Pulmonary artery endothelial cell (primary cell): Measurements from ENCODE around the gene GMPPA. TPM values are rescaled to one million over a fixed set of nuclear protein-coding genes. Genes with fewer than 3 reads are reported as not detected.

Source experiments
- DNase-seq: peaks from one replicate; pipeline ENCODE4 v3.0.0-alpha.2; 2011; ENCODE audit warnings: low read depth, low spot score
- total RNA-seq: library from RNA; depleted of rRNA; stranded (reverse); fragments of >200 nt; gene quantifications from 2 replicates; pipeline ENCODE4 v1.2.3, GENCODE V29; 2014

GMPPA gene
- total RNA-seq, 1 donor from 2014 or later = 44.5 TPM

GRCh38 chr2:219484343-219485200, 14.1 kb upstream of the GMPPA start:
- no peak for DNase-seq

GRCh38 chr2:219485201-219485580, 13.5 kb upstream of the GMPPA start:
- no peak for DNase-seq

GRCh38 chr2:219486380-219486959, 12.2 kb upstream of the GMPPA start:
- DNase-seq = no peak

- no peak for DNase-seq
Observed at GRCh38 chr2:219488149-219488843, 10.4 kb upstream of the GMPPA start.

GRCh38 chr2:219488844-219489194, 9.9 kb upstream of the GMPPA start:
- DNase-seq = no peak

GRCh38 chr2:219489315-219489714, 9.4 kb upstream of the GMPPA start:
- DNase-seq = no peak

- DNase-seq = no peak
Observed at GRCh38 chr2:219490186-219490585, 8.5 kb upstream of the GMPPA start.

GRCh38 chr2:219490600-219491130, 8.0 kb upstream of the GMPPA start:
- DNase-seq = no peak

GRCh38 chr2:219491278-219491963, 7.3 kb upstream of the GMPPA start:
- DNase-seq = no peak

- no peak for DNase-seq
Observed at GRCh38 chr2:219492575-219492974, 6.1 kb upstream of the GMPPA start.

- DNase-seq = no peak
Observed at GRCh38 chr2:219493086-219493485, 5.6 kb upstream of the GMPPA start.

GRCh38 chr2:219494952-219495530, 3.6 kb upstream of the GMPPA start:
- no peak for DNase-seq

- peak; percentile 32 for DNase-seq
Observed at GRCh38 chr2:219495531-219496122, 3.1 kb upstream of the GMPPA start.

- no peak for DNase-seq
Observed at GRCh38 chr2:219496247-219496824, 2.4 kb upstream of the GMPPA start.

GRCh38 chr2:219496825-219497494, 1.7 kb upstream of the GMPPA start:
- no peak for DNase-seq

GRCh38 chr2:219497495-219498279, 1.0 kb upstream of the GMPPA start:
- peak; percentile 20 for DNase-seq

GRCh38 chr2:219499058-219499307, 292 bp downstream of the GMPPA start:
- no peak for DNase-seq

GRCh38 chr2:219499555-219499954, 864 bp downstream of the GMPPA start:
- no peak for DNase-seq

- DNase-seq = no peak
Observed at GRCh38 chr2:219500135-219500534, 1.4 kb downstream of the GMPPA start.
